ENCODE measurements around the gene MPC2.

DNA sequence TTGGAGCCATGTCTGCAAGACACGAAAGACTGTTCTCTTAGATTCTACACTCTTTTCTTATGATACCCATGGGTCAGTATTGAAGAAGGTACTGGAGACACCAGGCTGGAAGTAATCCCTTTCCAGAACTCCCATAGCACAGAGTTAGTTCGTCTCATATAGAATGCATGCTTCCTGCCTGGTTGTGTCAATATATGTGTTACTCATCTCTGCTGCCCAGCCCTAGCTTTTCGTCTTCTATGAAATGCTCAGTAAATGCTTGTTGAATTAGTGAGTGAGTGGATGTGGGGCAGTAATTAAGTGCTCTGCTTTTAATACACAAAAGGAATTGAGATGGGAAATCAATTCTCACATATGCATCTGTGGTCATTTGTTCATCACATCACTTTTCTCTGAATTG lies 55.1 kb downstream of the MPC2 start:
- TF ChIP-seq, protein P1, sequence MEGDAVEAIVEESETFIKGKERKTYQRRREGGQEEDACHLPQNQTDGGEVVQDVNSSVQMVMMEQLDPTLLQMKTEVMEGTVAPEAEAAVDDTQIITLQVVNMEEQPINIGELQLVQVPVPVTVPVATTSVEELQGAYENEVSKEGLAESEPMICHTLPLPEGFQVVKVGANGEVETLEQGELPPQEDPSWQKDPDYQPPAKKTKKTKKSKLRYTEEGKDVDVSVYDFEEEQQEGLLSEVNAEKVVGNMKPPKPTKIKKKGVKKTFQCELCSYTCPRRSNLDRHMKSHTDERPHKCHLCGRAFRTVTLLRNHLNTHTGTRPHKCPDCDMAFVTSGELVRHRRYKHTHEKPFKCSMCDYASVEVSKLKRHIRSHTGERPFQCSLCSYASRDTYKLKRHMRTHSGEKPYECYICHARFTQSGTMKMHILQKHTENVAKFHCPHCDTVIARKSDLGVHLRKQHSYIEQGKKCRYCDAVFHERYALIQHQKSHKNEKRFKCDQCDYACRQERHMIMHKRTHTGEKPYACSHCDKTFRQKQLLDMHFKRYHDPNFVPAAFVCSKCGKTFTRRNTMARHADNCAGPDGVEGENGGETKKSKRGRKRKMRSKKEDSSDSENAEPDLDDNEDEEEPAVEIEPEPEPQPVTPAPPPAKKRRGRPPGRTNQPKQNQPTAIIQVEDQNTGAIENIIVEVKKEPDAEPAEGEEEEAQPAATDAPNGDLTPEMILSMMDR (IDR thresholded peaks at IDR 0.05), result no peak
- no peak for TF ChIP-seq ZFX (IDR thresholded peaks at IDR 0.05; ENCODE audit: borderline replicate concordance)
